ENCODE measurements around the gene EGFL7.
"Not testable (repeated sequence)": the region's sequence is repeated elsewhere in the genome, so short reads cannot be mapped to it uniquely, and the experiment has no call there.

Gene EGFL7

GRCh38 chr9:136625101-136626065 is 37.3 kb upstream of the EGFL7 start:
- DNase-seq, result no peak

GRCh38 chr9:136626066-136626725 is 36.5 kb upstream of the EGFL7 start:
- DNase-seq, result no peak

GRCh38 chr9:136626740-136627642 is 35.7 kb upstream of the EGFL7 start:
- no peak for DNase-seq

- no peak for DNase-seq
These were observed 35.0 kb upstream of the EGFL7 start for GRCh38 chr9:136627703-136628102.

- no peak for DNase-seq
These were observed 34.4 kb upstream of the EGFL7 start for GRCh38 chr9:136628268-136628667.

- DNase-seq, result no peak
These were observed 33.5 kb upstream of the EGFL7 start for GRCh38 chr9:136629001-136629878.

GRCh38 chr9:136629879-136630661 is 32.6 kb upstream of the EGFL7 start:
- DNase-seq, result no peak

- DNase-seq, result no peak
These were observed 32.1 kb upstream of the EGFL7 start for GRCh38 chr9:136630662-136630992.

- DNase-seq, result peak; percentile 65
These were observed 31.4 kb upstream of the EGFL7 start for GRCh38 chr9:136631038-136632000.

GRCh38 chr9:136632072-136632471 is 30.6 kb upstream of the EGFL7 start:
- not testable (repeated sequence) for DNase-seq

GRCh38 chr9:136632491-136633106 is 30.1 kb upstream of the EGFL7 start:
- not testable (repeated sequence) for DNase-seq

- DNase-seq, result no peak
These were observed 27.8 kb upstream of the EGFL7 start for GRCh38 chr9:136634904-136635303.

- DNase-seq, result no peak
These were observed 22.3 kb upstream of the EGFL7 start for GRCh38 chr9:136640171-136641111.

- DNase-seq, result no peak
These were observed 20.2 kb upstream of the EGFL7 start for GRCh38 chr9:136642439-136642921.

- no peak for DNase-seq
These were observed 18.9 kb upstream of the EGFL7 start for GRCh38 chr9:136643596-136644342.

- DNase-seq, result peak; percentile 66
These were observed 18.4 kb upstream of the EGFL7 start for GRCh38 chr9:136644343-136644592.

GRCh38 chr9:136644593-136645351 is 17.9 kb upstream of the EGFL7 start:
- DNase-seq, result no peak

Data from NCI-H2029 (cell line).